ENCODE data around the gene HIVEP3.

DNA sequence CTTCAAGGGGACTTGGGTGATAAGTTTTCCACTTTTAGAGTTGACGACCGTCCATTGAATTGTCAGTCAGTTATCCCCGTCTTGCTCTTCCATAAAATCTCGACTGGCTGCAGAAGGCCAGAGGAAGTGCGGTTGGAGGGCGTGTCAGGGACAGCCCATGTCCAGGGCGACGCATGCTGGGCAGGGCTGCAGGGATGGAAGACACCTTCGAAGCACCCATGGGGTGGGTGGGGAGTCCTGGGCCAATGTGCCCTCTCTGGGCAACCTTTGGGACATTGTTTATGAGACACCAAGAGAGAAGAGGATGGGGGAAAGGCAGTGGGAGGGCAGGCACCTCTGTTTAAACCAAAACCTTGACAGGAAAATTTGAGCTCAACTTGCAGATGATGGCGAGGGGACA, 395.7 kb downstream of the HIVEP3 start:
- no peak for TF ChIP-seq POLR2A (IDR thresholded peaks at IDR 0.05)
- TF ChIP-seq, protein P1, sequence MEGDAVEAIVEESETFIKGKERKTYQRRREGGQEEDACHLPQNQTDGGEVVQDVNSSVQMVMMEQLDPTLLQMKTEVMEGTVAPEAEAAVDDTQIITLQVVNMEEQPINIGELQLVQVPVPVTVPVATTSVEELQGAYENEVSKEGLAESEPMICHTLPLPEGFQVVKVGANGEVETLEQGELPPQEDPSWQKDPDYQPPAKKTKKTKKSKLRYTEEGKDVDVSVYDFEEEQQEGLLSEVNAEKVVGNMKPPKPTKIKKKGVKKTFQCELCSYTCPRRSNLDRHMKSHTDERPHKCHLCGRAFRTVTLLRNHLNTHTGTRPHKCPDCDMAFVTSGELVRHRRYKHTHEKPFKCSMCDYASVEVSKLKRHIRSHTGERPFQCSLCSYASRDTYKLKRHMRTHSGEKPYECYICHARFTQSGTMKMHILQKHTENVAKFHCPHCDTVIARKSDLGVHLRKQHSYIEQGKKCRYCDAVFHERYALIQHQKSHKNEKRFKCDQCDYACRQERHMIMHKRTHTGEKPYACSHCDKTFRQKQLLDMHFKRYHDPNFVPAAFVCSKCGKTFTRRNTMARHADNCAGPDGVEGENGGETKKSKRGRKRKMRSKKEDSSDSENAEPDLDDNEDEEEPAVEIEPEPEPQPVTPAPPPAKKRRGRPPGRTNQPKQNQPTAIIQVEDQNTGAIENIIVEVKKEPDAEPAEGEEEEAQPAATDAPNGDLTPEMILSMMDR (IDR thresholded peaks at IDR 0.05), result no peak

Data from heart left ventricle (tissue), 13 donors.